Osteocyte (in vitro differentiated cells): ENCODE measurements around the gene AGBL2. TPM values are rescaled to one million over a fixed set of nuclear protein-coding genes. Genes with fewer than 3 reads are reported as not detected.

Source experiments
- DNase-seq: peaks from one replicate; pipeline ENCODE4 v3.0.0; 2021; ENCODE audit warnings: mixed read lengths; ENCODE audit not compliant: unreplicated experiment; ENCODE audit errors: extremely low spot score
- H3K27ac Mint-ChIP-seq: one replicate; pipeline ENCODE4 v1.8.0; 2021; ENCODE audit warnings: mild to moderate bottlenecking, mixed read lengths; ENCODE audit not compliant: unreplicated experiment
- H3K27me3 Mint-ChIP-seq: one replicate; pipeline ENCODE4 v1.8.0; 2021; ENCODE audit warnings: mixed read lengths; ENCODE audit not compliant: unreplicated experiment
- H3K36me3 Mint-ChIP-seq: one replicate; pipeline ENCODE4 v1.8.0; 2021; ENCODE audit warnings: mixed read lengths; ENCODE audit not compliant: unreplicated experiment
- H3K4me1 Mint-ChIP-seq: one replicate; pipeline ENCODE4 v1.8.0; 2021; ENCODE audit warnings: mixed read lengths; ENCODE audit not compliant: unreplicated experiment
- H3K4me3 Mint-ChIP-seq: one replicate; pipeline ENCODE4 v1.8.0; 2021; ENCODE audit warnings: mild to moderate bottlenecking, moderate library complexity, mixed read lengths; ENCODE audit not compliant: unreplicated experiment
- H3K9me3 Mint-ChIP-seq: one replicate; pipeline ENCODE4 v1.8.0; 2021; ENCODE audit warnings: mixed read lengths; ENCODE audit not compliant: unreplicated experiment
- total RNA-seq: library from RNA; stranded (reverse); gene quantifications from 2 replicates; pipeline ENCODE4 v1.2.1, GENCODE V29; 2021
- TF ChIP-seq, protein P1 (sequence below): fragments of 200-600 bp; sonication (generic); IDR thresholded peaks from 2 replicates; pipeline ENCODE4 v1.5.0; 2021; ENCODE audit warnings: antibody characterized with exemption, mild to moderate bottlenecking, moderate library complexity

The AGBL2 gene
- total RNA-seq, 1 donor from 2014 or later: 0.75 TPM

DNA sequence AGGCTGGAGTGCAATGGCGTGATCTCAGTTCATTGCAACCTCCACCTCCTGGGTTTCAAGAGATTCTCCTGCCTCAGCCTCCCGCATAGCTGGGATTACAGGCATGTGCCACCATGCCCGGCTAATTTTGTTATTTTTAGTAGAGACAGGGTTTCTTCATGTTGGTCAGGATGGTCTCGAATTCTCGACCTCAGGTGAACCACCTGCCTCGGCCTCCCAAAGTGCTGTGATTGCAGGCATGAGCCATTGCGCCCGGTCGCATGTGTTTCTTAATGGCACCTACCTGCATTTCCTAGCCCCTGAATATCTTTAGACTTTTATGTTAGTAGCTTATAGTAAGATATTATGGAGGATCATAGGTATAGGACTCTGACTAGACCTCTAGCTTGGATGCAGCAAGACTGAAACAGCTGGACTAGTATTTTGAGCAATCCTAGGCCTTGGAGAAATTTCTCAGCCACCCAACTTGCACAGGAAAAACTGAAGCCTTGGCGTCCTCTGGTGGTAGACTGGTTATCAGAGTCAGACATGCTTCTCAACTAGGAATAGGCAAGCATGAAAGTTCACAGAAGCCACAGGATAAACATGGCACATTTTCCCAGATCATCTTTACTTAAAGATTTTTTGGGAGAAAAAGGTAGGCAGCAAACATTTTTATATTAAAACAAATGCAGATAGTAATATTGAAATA, 98.3 kb downstream of the AGBL2 start:
- DNase-seq: no peak
- H3K36me3 Mint-ChIP-seq: peaks cover 4% of the 10 kb centered on the region
- no peaks in the 10 kb centered on the region for H3K9me3 Mint-ChIP-seq
- no peak overlapping the region for H3K27ac Mint-ChIP-seq
- TF ChIP-seq, protein P1, sequence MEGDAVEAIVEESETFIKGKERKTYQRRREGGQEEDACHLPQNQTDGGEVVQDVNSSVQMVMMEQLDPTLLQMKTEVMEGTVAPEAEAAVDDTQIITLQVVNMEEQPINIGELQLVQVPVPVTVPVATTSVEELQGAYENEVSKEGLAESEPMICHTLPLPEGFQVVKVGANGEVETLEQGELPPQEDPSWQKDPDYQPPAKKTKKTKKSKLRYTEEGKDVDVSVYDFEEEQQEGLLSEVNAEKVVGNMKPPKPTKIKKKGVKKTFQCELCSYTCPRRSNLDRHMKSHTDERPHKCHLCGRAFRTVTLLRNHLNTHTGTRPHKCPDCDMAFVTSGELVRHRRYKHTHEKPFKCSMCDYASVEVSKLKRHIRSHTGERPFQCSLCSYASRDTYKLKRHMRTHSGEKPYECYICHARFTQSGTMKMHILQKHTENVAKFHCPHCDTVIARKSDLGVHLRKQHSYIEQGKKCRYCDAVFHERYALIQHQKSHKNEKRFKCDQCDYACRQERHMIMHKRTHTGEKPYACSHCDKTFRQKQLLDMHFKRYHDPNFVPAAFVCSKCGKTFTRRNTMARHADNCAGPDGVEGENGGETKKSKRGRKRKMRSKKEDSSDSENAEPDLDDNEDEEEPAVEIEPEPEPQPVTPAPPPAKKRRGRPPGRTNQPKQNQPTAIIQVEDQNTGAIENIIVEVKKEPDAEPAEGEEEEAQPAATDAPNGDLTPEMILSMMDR: peak; percentile 62
- H3K4me1 Mint-ChIP-seq: peaks cover 5% of the 10 kb centered on the region
- no peaks in the 10 kb centered on the region for H3K27me3 Mint-ChIP-seq
- H3K4me3 Mint-ChIP-seq: no peak overlapping the region

DNA sequence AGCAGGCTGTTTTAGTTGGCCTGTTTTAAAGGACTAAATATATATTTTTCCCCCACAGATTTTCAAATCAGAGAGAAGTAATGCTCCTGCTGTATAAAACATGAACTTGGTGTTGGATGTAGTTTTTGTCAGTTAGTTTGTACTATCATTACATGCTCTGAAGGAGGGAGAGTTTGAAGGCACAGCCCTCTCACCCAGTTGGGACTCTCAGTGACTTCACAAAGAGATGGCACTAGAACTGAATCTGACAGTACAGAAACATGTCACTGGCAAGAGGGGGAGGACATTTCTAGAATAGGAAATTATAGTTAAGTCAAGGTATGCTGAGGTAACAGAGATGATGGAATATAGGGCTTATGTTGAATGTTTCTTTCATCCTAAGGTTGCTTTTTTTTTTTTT, 99.9 kb downstream of the AGBL2 start:
- Mint-ChIP-seq H3K27me3 (no peaks in the 10 kb centered on the region), H3K9me3 (no peaks in the 10 kb centered on the region), H3K27ac (no peak overlapping the region), H3K4me3 (no peak overlapping the region), H3K4me1 (peaks cover 5% of the 10 kb centered on the region), H3K36me3 (peaks cover 5% of the 10 kb centered on the region)
- TF ChIP-seq, protein P1: no peak
- no peak for DNase-seq

DNA sequence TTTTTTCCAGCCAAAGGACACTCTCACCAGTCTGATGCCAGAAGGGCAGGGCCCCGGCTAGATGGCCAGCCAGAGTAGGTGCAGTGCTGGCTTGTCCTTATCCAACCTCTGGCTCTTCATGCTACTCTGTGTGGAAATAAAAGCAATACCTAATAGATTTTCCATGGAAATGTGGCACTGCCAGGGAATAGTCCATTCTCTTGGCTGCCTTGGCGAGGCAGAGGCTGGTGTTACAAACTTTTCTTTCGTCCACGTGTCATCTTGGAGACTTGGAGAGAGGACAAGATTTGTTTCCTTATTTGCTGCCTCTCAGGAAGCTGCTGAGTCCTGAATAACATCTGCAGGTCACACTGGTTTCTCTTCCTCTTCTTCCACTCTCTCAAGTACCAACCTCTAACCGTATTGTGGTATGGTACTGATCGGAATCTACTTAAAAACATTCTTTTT, 103.8 kb downstream of the AGBL2 start:
- Mint-ChIP-seq H3K4me1 (peaks cover 19% of the 10 kb centered on the region), H3K27me3 (no peaks in the 10 kb centered on the region), H3K4me3 (no peak overlapping the region), H3K36me3 (peaks cover 3% of the 10 kb centered on the region), H3K9me3 (no peaks in the 10 kb centered on the region), H3K27ac (no peak overlapping the region)
- DNase-seq: no peak
- TF ChIP-seq, protein P1: no peak

DNA sequence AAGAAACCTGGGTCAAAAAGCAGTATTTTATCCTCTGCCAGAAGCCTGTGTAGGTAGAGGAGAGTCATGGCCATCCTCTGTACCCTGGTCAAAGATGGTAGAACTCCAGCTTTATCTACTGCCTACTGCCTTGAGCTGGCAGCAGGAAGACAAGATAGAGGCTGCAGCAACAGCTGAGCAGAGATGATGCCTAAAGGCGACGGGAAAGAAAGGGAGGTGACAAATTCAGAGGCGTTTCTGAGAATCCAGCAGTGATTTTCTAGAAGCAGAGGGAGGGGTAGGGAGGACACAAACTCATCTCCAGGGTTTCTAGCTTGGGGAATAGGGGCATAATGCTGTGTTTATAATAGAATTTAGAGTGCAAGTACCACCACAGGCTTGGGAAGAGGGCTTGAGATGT, 105.5 kb downstream of the AGBL2 start:
- Mint-ChIP-seq H3K27me3 (no peaks in the 10 kb centered on the region), H3K9me3 (no peaks in the 10 kb centered on the region), H3K27ac (no peak overlapping the region), H3K4me1 (peaks cover 21% of the 10 kb centered on the region), H3K4me3 (no peak overlapping the region), H3K36me3 (peaks cover 5% of the 10 kb centered on the region)
- TF ChIP-seq, protein P1: no peak
- no peak for DNase-seq

Other genes with a start within 250 kb of the AGBL2 start
- gene CELF1, start 162.2 kb downstream of the AGBL2 start, total RNA-seq: 88.6 and 100 TPM in 2 replicates
- gene PTPMT1, start 149.8 kb downstream of the AGBL2 start, total RNA-seq: 49.3 and 50.3 TPM in 2 replicates
- gene KBTBD4, start 136.4 kb downstream of the AGBL2 start, total RNA-seq: 19.7 and 19.8 TPM in 2 replicates
- 102 and 105 TPM in 2 replicates for gene NDUFS3, start 136.3 kb downstream of the AGBL2 start, total RNA-seq
- gene FAM180B, start 128.7 kb downstream of the AGBL2 start, total RNA-seq: 0.32 and 0.52 TPM in 2 replicates
- gene C1QTNF4, start 121.0 kb downstream of the AGBL2 start, total RNA-seq: 0.37 and 0.51 TPM in 2 replicates
- gene MTCH2, start 72.8 kb downstream of the AGBL2 start, total RNA-seq: 84.4 and 102 TPM in 2 replicates
- 93.1 and 97.7 TPM in 2 replicates for gene FNBP4, start 52.0 kb upstream of the AGBL2 start, total RNA-seq
- 28.3 TPM in 2 replicates for gene NUP160, start 133.0 kb upstream of the AGBL2 start, total RNA-seq